ENCODE data around the gene THADA.

GRCh38 chr2:43427032-43427424 is 168.8 kb downstream of the THADA start:
- TF ChIP-seq POLR2AphosphoS5 (IDR thresholded peaks at IDR 0.05): no peak
- TF ChIP-seq CTCF (IDR thresholded peaks at IDR 0.05 in 8 of 11, conservative IDR thresholded peaks at IDR 0.05 in 3 of 11): no peak
